SIG-M5 (cell line): ENCODE results near the gene RPL3.
A peak's percentile ranks its signal among the peaks of the same experiment; 100 is the strongest.
"Not testable (repeated sequence)": the region's sequence is repeated elsewhere in the genome, so short reads cannot be mapped to it uniquely, and the experiment has no call there.

Source experiments
- DNase-seq: peaks from one replicate; lab custom pipeline; 2025; lab: John Stamatoyannopoulos, UW

The RPL3 gene

GRCh38 chr22:39319284-39320022 is at the start of gene RPL3:
Gene RPL3, minus strand, starts transcription at chr22:39319623. Its CDS starts 26 bp downstream, at chr22:39319597.
- DNase-seq, result peak; percentile 84

- no peak for DNase-seq
Observed at GRCh38 chr22:39369186-39369585, 49.8 kb upstream of the RPL3 start.

- no peak for DNase-seq
Observed at GRCh38 chr22:39368461-39368911, 49.1 kb upstream of the RPL3 start.

GRCh38 chr22:39367035-39367434 is 47.6 kb upstream of the RPL3 start:
- no peak for DNase-seq

GRCh38 chr22:39365492-39365780 is 46.0 kb upstream of the RPL3 start:
- DNase-seq, result no peak

GRCh38 chr22:39364714-39365491 is 45.5 kb upstream of the RPL3 start:
- no peak for DNase-seq

- no peak for DNase-seq
Observed at GRCh38 chr22:39363751-39364515, 44.5 kb upstream of the RPL3 start.

- no peak for DNase-seq
Observed at GRCh38 chr22:39362932-39363331, 43.5 kb upstream of the RPL3 start.

GRCh38 chr22:39362271-39362670 is 42.8 kb upstream of the RPL3 start:
- no peak for DNase-seq

- DNase-seq, result no peak
Observed at GRCh38 chr22:39361496-39361895, 42.1 kb upstream of the RPL3 start.

- no peak for DNase-seq
Observed at GRCh38 chr22:39360674-39361413, 41.4 kb upstream of the RPL3 start.

- DNase-seq, result no peak
Observed at GRCh38 chr22:39360242-39360641, 40.8 kb upstream of the RPL3 start.

GRCh38 chr22:39359659-39360195 is 40.3 kb upstream of the RPL3 start:
- no peak for DNase-seq

GRCh38 chr22:39358197-39358596 is 38.8 kb upstream of the RPL3 start:
- not testable (repeated sequence) for DNase-seq

- DNase-seq, result not testable (repeated sequence)
Observed at GRCh38 chr22:39357110-39358108, 38.0 kb upstream of the RPL3 start.

- DNase-seq, result no peak
Observed at GRCh38 chr22:39356464-39356863, 37.0 kb upstream of the RPL3 start.

GRCh38 chr22:39355805-39356204 is 36.4 kb upstream of the RPL3 start:
- not testable (repeated sequence) for DNase-seq

GRCh38 chr22:39355080-39355479 is 35.7 kb upstream of the RPL3 start:
- no peak for DNase-seq

GRCh38 chr22:39353346-39353745 is 33.9 kb upstream of the RPL3 start:
- no peak for DNase-seq

GRCh38 chr22:39352306-39352891 is 33.0 kb upstream of the RPL3 start:
- DNase-seq, result no peak
